Urinary bladder (tissue), 4 donors: ENCODE results near the gene PSMC6. TPM values are rescaled to one million over a fixed set of nuclear protein-coding genes. Genes with fewer than 3 reads are reported as not detected.
"Not testable (repeated sequence)": the region's sequence is repeated elsewhere in the genome, so short reads cannot be mapped to it uniquely, and the experiment has no call there.

Source experiments
- DNase-seq: peaks from one replicate; pipeline ENCODE4 v3.0.0-alpha.2; 2015; ENCODE audit errors: extremely low spot score
- H3K27ac ChIP-seq: one replicate; pipeline ENCODE4 v1.5.1; 2013; ENCODE audit warnings: low read depth, mild to moderate bottlenecking, moderate library complexity
- H3K36me3 ChIP-seq: one replicate; pipeline ENCODE4 v1.6.1; 2013; ENCODE audit warnings: mild to moderate bottlenecking, moderate library complexity; ENCODE audit not compliant: insufficient read depth
- H3K4me1 ChIP-seq: one replicate; pipeline ENCODE4 v1.6.1; 2013; ENCODE audit warnings: mild to moderate bottlenecking, moderate library complexity; ENCODE audit not compliant: insufficient read depth
- H3K4me3 ChIP-seq: one replicate; pipeline ENCODE4 v1.5.1; 2013; ENCODE audit warnings: low read depth, low read length
- WGBS: extraction: QIAGEN DNeasy Blood & Tissue Kit; methylation state at CpG from one replicate; pipeline ENCODE4 v1.1.7; 2013; 5-methylcytosine and 5-hydroxymethylcytosine counted together
- polyA plus RNA-seq: library from polyadenylated mRNA; stranded (reverse); fragments of 200-250 nt; gene quantifications from one replicate; pipeline ENCODE4 v1.2.3, GENCODE V29; 2013
- total RNA-seq: library from RNA; depleted of rRNA; stranded (reverse); fragments of >200 nt; gene quantifications from one replicate; pipeline ENCODE4 v1.2.3, GENCODE V29; 2014
- donor health status: healthy with polysubstance abuse.
- donor health status: healthy.

PSMC6 gene
- total and polyA plus RNA-seq, 2 donors, result 69.6 to 163 TPM

DNA sequence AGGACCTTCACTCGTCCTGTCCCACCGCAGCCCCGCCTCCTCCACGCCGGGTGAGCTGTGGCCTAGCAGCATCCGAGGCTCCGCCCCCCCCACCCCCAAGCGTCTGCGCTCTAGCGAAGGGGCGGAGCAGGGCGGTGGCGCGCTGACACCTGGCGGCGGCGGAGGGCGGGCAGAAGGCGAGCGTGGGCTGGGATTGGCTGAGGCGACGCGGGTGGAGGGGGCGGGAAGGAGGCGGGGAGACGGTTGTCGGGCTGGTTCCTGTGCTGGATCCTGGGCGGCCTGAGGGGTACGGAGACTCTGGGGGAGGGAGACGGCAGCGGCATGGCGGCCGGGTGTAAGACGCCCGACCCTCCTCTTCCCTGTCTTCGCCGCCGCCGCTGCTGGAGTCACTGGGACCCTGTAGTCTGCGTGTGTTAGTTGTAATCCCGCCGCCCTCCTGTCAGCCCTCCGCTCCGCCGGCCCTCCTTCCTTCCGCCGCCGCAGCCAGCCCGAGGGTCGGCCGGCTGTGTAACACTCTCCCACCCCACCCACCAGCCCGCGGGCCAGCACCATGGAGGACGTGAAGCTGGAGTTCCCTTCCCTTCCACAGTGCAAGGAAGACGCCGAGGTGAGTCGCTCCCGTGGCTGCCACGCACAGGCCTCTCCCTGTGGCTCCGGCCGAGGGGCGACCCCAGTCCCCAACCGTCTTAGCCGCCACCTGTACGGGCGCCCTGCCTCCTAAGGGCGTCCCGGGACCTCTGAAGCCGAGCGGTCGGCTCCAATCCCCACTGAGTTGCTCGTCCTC, 23.1 kb downstream of the PSMC6 start, which contains the start of gene STYX:
Gene STYX (plus strand): TSS at position 242 of the 784 bp plus-strand sequence. CDS start 309 bp downstream, at position 551.
- Histone ChIP-seq H3K4me1 (no peaks in the 10 kb centered on the region), H3K27ac (peak within 1 kb of the TSS; percentile 40), H3K36me3 (peaks cover 1% of the 10 kb centered on the region), H3K4me3 (peak within 1 kb of the TSS; percentile 81)
- under 1% methylated on average over 72 of the region's 72 CpGs for WGBS
- peak; percentile 92 for DNase-seq

DNA sequence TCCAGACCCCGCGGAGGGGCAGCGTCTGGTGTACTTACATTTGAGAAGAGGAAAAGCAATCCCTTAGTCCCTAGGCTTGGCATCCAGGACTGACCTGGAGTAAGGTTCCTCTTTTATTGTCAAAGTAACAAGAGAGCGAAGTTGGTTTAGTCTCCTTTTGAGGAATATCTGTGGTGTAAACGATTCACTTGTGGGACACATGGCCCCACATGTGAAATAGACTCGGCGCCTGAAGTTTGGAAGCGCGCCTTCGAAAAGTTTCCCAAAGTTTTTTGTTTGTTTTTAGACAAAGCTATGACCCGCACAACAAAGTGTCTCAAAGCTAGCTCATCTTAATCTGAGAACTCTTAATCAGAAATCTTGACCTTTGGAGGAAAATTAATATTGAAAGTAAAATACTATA, 23.7 kb downstream of the PSMC6 start:
- H3K4me3 ChIP-seq, result peak overlapping the region; percentile 81
- WGBS, result 1% methylated on average over 11 of the region's 11 CpGs
- no peak for DNase-seq
- no peaks in the 10 kb centered on the region for H3K4me1 ChIP-seq
- peaks cover 1% of the 10 kb centered on the region for H3K36me3 ChIP-seq
- H3K27ac ChIP-seq, result peak overlapping the region; percentile 40

DNA sequence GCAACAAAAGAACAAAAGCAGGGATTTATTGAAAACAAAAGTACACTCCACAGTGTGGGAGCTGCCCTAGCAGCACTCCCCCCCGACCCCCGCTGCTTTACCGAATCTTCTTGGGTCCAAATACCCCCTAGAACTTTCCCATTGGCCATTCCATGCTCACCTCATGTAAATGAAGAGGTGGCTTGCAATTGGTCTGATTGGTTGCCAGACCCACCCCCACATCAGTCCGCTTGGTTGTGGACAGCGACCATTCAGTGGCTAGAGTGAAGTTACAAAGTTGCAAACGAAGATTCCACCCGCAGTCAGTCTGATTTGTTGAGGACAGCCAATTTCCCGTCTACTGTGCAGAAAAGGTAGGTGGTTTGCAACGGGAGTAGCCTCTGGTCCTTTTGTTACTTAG, 26.8 kb downstream of the PSMC6 start:
- Histone ChIP-seq H3K36me3 (no peaks in the 10 kb centered on the region), H3K4me3 (no peak overlapping the region), H3K27ac (no peak overlapping the region), H3K4me1 (no peaks in the 10 kb centered on the region)
- WGBS, result 95% methylated on average over 9 of the region's 9 CpGs
- DNase-seq, result no peak

DNA sequence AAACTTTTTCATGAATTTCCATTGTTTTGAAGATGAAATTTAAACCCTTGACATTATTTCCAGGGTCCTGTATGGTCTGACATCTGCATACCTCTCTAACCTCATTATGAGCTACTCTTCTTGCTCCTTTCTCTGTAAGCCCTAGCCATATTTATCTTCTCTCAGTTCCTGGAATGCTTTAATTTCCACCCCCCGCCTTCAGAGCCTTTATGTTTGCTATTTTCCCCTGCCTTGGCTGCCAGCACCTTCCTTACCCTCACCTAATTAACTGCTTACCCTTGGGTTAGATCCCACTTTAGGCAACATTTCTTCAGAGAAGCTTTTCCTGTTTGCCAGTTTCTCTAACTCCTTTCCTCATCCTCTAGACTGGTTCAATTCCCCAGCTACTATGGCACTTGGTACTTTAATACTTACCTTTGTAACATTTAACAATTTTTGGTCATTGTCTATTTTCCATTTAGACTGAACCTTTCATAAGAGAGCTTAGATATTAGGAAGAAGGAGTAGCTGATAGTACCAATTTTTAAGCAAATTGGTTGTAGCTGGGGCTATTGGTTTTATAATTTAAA, 29.0 kb downstream of the PSMC6 start:
- no peak for DNase-seq
- Histone ChIP-seq H3K36me3 (no peaks in the 10 kb centered on the region), H3K4me1 (no peaks in the 10 kb centered on the region), H3K27ac (no peak overlapping the region), H3K4me3 (no peak overlapping the region)
- 59% methylated on average over 1 of the region's 1 CpG for WGBS

DNA sequence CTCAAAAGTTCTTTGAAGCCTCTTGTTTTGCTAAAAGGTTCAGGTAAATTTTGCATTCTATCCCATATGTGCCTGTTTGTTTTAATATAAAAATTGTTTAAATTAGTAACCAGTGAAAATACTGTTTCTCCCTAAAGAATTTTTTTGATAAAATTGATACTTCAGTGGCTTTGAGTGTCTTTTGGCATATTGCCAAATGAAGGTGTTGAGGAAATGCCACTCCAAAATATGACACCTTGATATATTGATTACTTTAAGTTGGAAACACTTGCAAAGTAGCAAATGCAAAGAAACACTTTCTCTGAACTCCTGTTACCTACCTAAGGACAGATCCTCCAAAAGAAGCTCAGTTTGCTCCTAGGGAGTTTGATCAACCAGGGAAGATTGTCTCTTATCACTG, 31.4 kb downstream of the PSMC6 start:
- H3K27ac ChIP-seq, result no peak overlapping the region

DNA sequence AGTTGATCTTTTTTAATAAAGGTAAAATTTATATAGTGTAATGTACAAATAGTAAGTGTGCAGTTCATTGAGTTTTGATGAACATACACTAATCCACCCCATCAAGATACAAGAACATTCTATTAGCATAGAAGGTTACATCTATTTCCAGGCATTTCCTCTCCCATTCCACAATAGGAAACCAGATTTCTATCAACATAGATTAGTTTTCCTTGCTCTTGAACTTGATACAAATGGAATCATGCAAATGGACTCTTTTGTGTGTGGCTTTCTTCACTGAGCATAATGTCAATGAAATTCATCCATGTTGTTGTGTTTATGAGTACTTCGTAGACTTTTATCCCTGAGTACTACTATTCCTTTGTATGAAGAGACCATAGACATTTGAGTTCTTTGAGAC, 33.8 kb downstream of the PSMC6 start:
- no peaks in the 10 kb centered on the region for H3K36me3 ChIP-seq
- 93% methylated on average over 1 of the region's 1 CpG for WGBS
- no peak for DNase-seq

More for the DNA sequence above, 31.4 kb downstream of the PSMC6 start:
- no peaks in the 10 kb centered on the region for H3K4me1 ChIP-seq
- H3K36me3 ChIP-seq, result no peaks in the 10 kb centered on the region
- DNase-seq, result no peak
- no peak overlapping the region for H3K4me3 ChIP-seq

DNA sequence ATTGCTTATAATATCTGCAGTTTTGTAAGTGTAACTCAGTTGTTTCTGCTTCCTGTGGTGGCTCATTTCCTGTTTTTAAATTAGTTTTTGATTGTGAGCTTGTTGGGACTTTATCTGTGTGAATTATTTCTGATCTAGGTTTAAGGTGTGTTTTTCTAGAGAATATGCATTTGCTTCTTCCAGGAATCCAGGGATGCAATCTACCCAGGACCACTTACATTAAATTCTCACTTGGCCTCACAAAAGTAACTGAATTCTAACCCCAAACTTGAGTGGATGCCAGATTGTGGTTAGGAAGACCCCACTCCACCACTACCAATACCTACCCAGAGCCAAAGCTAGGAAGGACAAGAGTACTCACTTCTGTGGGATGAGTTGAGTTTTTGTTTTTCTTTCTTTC, 34.9 kb downstream of the PSMC6 start:
- Histone ChIP-seq H3K27ac (no peak overlapping the region), H3K36me3 (no peaks in the 10 kb centered on the region), H3K4me3 (no peak overlapping the region), H3K4me1 (no peaks in the 10 kb centered on the region)
- no peak for DNase-seq

More for the DNA sequence above, 33.8 kb downstream of the PSMC6 start:
- no peak overlapping the region for H3K4me3 ChIP-seq
- H3K27ac ChIP-seq, result no peak overlapping the region
- no peaks in the 10 kb centered on the region for H3K4me1 ChIP-seq

DNA sequence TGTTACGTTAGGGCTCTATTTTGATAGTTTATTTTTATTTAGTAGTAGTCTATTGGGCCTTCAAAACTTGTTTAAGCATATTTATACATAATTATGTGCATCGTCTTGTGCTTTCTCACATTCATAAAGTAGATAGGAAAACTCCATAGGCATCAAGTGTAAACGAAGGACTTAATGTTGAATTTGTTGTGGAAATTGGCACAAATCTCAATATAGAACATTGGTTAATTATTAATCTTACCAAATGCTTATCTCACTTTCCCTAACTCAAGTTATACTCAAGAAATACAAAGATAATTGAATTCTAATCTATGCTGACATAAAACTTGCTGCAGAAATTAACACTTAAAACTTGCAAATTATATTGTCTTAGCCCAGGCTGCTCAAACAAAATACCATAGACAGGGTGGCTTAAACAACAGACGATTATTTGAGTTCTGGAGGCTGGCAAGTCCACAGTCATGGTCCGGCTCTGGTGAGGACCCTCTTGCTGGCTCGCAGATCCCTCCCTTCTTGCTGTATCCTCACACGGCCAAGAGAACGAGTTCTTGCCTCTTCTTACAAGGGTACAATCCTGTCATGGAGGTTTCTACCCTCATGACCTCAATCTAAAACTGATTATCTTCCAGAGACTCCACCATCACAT, 41.8 kb downstream of the PSMC6 start:
- Histone ChIP-seq H3K27ac (no peak overlapping the region), H3K36me3 (no peaks in the 10 kb centered on the region), H3K4me1 (no peaks in the 10 kb centered on the region), H3K4me3 (no peak overlapping the region)
- no peak for DNase-seq
- WGBS, result 90% methylated on average over 8 of the region's 8 CpGs

DNA sequence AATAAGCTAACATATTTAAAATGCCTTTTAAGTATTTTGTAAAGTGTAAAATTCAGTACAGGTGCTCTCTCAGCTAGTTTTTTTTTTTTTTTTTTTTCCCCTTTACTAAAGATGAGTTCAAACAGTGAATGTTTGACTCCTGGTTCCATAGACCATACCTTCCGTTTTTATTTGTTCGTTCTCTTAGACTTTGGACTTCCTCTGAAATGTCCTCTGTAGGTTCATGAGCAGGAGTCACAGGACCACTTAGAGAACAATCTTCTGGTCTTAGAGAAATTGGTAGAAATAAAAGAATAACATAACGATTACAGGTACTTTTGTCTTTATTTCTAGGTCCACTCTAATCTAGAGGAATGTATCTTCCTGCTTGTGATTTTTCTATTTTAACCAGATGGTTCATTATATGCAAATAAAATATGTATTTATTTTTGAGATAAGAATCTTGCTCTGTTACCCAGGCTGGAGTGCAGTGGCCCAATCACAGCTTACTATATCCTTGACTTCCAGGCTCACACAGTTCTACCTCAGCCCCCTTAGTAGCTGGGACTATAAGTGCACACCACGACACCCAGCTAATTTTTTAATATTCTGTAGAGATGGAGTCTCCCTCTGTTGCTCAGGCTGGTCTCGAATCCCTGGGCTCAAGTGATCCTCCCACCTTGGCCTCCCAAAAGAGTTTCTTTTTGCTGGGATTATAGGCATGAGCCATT, 48.8 kb downstream of the PSMC6 start:
- WGBS, result 94% methylated on average over 5 of the region's 5 CpGs
- Histone ChIP-seq H3K27ac (no peak overlapping the region), H3K4me1 (no peaks in the 10 kb centered on the region), H3K36me3 (no peaks in the 10 kb centered on the region), H3K4me3 (no peak overlapping the region)
- DNase-seq, result no peak

DNA sequence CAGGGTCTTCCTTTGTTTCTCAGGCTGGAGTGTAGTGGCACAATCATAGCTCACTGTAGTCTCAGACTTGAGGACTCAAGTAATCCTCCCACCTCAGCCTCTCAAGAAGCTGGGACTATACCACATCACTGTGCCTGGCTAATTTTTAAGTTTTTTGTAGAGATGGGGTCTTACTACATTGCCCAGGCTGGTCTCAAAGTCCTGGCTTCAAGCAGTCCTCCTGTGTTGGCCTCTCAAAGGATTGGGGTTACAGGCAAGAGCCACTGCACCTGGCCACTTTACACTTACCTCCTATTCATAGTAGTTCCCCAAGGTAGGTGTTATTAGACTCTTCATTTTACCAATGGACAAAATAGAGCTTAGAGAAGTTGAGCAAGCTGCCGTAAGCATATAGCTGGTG, 52.1 kb downstream of the PSMC6 start:
- no peak overlapping the region for H3K4me3 ChIP-seq
- H3K36me3 ChIP-seq, result no peaks in the 10 kb centered on the region
- no peak for DNase-seq
- no peaks in the 10 kb centered on the region for H3K4me1 ChIP-seq
- no peak overlapping the region for H3K27ac ChIP-seq
- 97% methylated on average over 1 of the region's 1 CpG for WGBS

DNA sequence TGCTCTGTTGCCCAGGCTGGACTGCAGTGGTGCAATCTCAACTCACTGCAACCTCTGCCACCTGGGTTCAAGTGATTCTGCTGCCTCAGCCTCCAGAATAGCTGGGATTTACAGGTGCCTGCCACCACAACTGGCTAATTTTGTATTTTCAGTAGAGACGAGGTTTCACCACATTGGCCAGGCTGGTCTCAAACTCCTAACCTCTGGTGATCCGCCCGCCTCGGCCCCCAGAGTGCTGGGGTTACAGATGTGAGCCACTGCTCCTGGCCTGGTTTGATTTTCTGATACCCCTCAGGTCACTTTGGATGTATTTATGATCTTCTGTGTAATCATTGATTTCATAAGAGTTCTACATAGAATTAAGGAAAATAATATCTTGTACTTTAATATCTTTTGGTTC, 55.9 kb downstream of the PSMC6 start:
- WGBS, result 97% methylated on average over 4 of the region's 4 CpGs
- DNase-seq, H3K27ac ChIP-seq, H3K36me3 ChIP-seq, H3K4me3 ChIP-seq, H3K4me1 ChIP-seq: not testable (repeated sequence)

DNA sequence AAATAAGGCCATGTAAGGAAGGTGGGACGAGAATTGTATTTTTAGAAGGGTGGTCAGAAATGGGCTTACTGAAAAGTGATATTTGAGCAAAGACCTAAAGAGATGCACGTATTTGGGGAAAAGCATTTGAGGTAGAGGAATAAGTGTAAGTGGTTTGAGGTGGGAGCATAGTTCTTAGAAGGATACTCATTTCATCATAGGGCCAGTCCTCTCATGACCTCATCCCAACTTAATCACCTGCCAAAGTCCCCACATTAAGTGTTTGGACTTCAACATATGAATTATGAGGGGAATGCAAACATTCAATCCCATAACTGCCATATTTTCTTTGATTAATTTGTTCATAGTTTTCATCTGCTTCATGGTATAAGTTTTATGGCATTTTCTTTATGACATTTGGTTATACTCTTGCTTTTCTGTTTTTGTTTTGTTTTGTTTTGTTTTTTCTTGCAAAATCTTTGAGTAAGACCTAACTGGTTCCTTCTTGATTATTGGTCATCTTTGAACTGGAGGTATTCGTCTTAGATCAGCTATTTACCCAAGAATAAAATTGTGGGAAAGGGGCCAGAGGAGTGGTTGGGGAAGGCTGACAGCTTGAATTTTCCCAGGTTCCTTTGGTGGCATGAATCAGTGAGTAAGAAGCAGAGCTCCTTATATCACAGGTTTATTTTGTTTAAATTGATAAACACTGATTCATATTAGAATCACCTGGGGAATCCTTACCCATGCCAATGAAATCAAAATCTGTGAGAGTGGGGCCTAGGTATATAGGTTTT, 60.2 kb downstream of the PSMC6 start:
- H3K27ac ChIP-seq, result no peak overlapping the region
- WGBS, result 94% methylated on average over 3 of the region's 3 CpGs
- no peaks in the 10 kb centered on the region for H3K4me1 ChIP-seq
- H3K4me3 ChIP-seq, result no peak overlapping the region
- peaks cover 5% of the 10 kb centered on the region for H3K36me3 ChIP-seq
- no peak for DNase-seq

DNA sequence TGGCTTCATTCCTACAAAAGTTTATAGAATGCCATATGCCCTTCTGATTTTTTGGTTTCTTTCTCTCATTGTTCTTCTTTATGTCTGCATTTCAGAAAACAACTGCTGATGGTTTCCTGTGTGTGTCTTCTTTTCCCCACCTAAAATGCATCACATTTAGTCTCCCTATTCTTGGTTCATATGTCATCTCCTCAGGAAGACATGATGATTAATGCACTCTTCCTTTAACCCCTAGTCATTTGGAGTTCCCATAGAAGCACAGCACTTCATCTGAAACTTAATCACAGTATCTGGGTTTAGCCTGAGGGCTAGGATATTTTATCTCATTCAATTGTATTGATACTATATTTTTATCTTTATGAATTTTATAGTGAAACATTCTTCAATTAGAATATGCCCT, 62.9 kb downstream of the PSMC6 start:
- DNase-seq, result no peak
- Histone ChIP-seq H3K4me3 (no peak overlapping the region), H3K4me1 (no peaks in the 10 kb centered on the region), H3K27ac (no peak overlapping the region), H3K36me3 (peaks cover 7% of the 10 kb centered on the region)
